ENCODE measurements around the gene CARD14.
"Not testable (repeated sequence)": the region's sequence is repeated elsewhere in the genome, so short reads cannot be mapped to it uniquely, and the experiment has no call there.

CARD14 gene

GRCh38 chr17:80147035-80147822 is 22.6 kb upstream of the CARD14 start, which contains the start of gene EIF4A3:
TSS of gene EIF4A3 (minus strand) at chr17:80147128. CDS start at chr17:80146961, 167 bp downstream.
- DNase-seq (ENCODE audit: low read depth in 1 of 2, low spot score in 1 of 2): peak; percentile 90 to 94

GRCh38 chr17:80151333-80151732 is 18.5 kb upstream of the CARD14 start:
- DNase-seq (ENCODE audit: low read depth in 1 of 2, low spot score in 1 of 2): no peak

- no peak for DNase-seq (ENCODE audit: low read depth in 1 of 2, low spot score in 1 of 2)
These were observed 17.6 kb upstream of the CARD14 start for GRCh38 chr17:80152081-80152702.

- no peak for DNase-seq (ENCODE audit: low read depth in 1 of 2, low spot score in 1 of 2)
These were observed 16.8 kb upstream of the CARD14 start for GRCh38 chr17:80153004-80153403.

DNA sequence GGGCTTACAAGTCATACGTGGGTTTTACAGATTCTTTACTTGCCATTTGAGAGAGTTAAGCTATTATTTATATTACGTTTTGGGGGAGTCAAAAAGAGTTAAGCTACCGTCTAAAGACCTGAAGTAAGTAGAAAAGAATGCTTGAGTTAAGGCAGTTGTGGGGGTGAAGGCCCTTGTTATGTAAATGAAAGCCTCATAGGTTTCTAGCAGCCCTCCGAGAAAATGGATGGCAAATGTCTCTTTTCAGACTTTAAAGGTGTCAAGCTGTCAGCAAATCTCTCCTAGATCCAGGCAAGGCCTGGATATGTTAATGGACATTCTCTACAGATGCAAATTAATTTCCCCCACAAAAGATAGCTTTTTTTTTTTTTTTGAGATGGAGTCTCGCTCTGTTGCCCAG is 15.7 kb upstream of the CARD14 start:
- DNase-seq (ENCODE audit: low read depth in 1 of 2, low spot score in 1 of 2): no peak

- not testable (repeated sequence) for DNase-seq (ENCODE audit: low read depth in 1 of 2, low spot score in 1 of 2)
These were observed 14.2 kb upstream of the CARD14 start for GRCh38 chr17:80155600-80155999.

DNA sequence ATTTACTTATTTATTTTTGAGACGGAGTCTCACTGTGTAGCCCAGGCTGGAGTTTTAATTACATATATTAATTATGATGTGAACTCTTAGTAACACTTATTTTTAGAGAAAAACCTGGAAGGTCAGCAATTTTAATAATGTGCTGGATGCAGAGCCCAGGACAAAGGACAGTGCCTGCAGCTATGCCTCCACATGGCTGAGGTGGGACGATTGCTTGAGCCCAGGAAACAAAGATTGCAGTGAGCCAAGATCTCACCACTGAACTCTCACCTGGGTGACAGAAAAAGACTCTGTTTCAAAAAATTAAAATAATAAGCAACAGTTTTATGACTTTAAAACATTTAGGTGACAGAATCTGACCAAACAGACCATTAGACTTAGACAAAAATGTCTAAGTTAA is 11.0 kb upstream of the CARD14 start:
- DNase-seq (ENCODE audit: low read depth in 1 of 2, low spot score in 1 of 2): no peak

GRCh38 chr17:80160536-80160935 is 9.3 kb upstream of the CARD14 start:
- DNase-seq (ENCODE audit: low read depth in 1 of 2, low spot score in 1 of 2): no peak

DNA sequence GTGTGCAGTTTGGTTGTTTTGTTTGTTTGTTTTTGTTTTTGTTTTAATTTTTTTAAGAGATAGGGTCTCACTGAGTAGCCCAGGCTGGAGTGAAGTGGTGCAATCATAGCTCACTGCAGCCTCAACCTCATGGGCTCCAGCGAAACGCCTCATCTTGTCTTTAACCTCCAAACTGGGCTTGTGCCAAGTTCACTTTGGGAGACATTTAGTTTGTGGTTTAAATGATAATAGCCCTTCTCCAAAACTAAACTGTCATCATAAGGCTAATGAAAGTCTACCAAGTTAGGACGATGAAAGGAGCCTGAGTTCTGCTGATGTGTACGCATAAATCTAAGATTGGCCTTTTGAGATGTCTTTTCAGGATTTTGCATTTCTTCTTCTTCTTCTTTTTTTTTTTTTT is 6.5 kb upstream of the CARD14 start:
- no peak for DNase-seq (ENCODE audit: low read depth in 1 of 2, low spot score in 1 of 2)

DNA sequence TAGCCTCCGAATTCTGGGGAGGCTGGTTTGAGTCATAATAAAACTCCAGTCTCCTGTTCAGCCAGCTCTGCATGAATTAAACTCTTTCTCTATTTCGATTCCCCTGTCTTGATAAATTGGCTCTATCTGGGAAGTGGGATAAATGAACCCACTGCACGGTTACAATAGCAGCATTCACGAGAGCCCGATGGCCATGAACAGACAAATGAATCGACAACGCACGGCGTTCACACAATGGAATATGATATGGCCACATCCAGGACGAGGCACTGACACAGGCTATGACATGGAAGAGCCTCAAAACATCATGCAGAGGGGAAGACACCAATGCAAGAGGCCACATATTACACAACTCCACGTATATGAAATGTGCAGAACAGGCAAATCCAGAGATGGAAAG is 5.6 kb upstream of the CARD14 start:
- DNase-seq (ENCODE audit: low read depth in 1 of 2, low spot score in 1 of 2): no peak

DNA sequence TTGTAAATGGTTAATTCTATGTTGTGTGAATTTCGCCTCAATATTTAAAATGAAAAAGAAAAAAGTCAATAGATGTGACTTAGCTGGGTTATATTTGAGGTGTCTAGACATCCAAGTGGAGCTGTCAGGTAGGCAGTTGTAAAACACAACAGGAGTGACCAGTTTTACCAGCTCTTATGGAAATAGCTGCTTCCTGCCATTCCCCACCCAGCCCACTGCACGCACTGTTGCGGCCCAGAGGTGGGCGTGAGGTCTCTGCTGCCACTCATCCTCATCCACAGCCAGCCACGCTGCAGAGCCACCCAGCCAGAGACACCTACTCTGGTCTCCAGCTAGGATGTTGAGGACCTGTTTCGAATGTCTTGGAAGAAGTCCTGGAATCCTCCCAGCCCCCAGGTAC is 3.4 kb upstream of the CARD14 start:
- no peak for DNase-seq (ENCODE audit: low read depth in 1 of 2, low spot score in 1 of 2)

DNA sequence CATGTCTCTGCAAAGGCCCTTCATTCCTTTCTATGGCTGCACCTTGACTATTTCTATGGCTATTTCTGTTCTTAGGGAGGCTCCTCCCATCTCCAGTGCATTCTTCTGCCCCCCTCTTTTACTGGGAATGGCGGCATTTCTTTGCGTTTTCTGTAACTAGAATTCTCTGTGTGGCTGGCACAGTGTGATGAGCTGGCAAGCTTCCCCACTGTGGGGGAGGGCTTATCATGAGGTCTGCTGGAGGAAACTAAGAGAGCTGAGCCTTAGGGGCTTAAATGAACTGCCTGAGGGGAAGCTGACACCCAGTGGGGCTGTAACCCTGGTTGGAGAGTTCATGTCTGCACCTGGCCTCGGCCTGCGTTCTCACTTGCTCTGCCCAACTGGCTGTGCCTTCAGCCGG is 1.5 kb upstream of the CARD14 start:
- no peak for DNase-seq (ENCODE audit: low read depth in 1 of 2, low spot score in 1 of 2)

GRCh38 chr17:80169107-80169506 is 723 bp upstream of the CARD14 start:
- DNase-seq (ENCODE audit: low read depth in 1 of 2, low spot score in 1 of 2): no peak

- no peak for DNase-seq (ENCODE audit: low read depth in 1 of 2, low spot score in 1 of 2)
These were observed 1.9 kb downstream of the CARD14 start for GRCh38 chr17:80171681-80172080.

- no peak for DNase-seq (ENCODE audit: low read depth in 1 of 2, low spot score in 1 of 2)
These were observed 3.3 kb downstream of the CARD14 start for GRCh38 chr17:80173126-80173525.

GRCh38 chr17:80173916-80174315 is 4.1 kb downstream of the CARD14 start:
- no peak for DNase-seq (ENCODE audit: low read depth in 1 of 2, low spot score in 1 of 2)

DNA sequence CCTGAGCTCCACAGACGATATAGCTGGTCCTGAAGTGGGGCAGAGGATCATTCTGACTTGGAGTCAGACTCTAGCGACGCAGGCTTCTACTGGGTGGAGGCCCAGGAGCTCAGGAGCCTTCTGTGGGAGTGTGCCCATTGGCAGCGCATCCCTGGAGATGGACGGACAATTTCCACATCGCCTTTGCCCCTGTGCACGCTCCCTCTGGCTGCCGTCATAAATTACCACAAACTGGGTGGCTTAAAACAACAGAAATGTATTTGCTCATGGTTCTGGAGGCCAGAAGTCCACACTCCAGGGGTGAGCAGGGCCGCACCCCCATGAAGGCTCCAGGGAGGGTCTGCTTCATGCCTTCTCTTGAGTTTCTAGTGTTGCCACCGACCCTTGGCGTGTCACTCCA is 6.9 kb downstream of the CARD14 start:
- no peak for DNase-seq (ENCODE audit: low read depth in 1 of 2, low spot score in 1 of 2)

DNA sequence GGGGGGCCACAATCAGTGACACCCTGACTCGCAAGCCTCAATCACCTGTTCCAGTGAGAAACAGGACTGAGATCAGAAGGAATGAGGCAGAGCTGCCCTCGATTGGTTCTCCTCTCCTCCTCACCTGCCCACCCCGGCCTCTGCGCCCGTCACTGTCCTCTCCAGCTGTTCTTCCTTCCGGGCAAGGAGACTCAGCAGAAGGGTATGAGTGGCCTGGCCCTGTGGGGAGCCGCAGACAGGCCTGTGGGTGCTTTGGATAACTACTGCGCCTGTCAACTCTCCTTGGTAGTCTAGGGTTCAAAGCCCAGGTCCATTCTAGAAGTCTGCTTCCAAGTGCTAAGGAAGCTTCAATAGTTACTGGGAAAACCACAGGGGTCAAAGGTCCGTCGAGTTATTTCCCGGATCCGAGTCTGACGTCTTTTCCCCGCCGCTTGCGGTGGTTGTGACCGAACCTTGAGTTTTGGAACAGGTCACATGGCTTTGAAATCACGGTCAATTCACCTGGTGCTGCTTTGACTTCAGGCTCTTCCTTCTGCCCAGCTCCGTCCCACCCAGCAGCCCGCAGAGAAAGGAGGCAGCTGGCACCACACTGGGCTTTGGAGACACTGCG is 8.3 kb downstream of the CARD14 start:
- no peak for DNase-seq (ENCODE audit: low read depth in 1 of 2, low spot score in 1 of 2)

DNA sequence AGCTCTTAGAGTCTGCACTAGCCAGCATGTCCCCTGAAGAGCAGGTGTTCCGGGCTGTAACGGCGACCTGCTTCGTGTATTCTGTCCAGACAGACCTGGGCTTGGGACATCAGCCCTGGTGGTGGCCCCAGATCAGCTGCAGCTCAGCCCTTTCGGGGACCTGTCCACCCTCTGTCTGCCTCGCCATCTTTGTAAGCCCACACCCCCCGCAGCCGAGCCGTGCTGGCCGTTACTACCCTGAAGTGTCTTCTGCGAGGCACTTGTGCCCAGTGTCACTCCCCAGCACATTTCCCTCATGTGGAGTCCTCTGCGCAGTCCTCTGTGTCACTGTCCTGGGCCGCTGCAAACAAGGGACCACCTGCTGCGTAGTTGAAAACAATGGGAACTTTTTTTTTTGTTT is 10.4 kb downstream of the CARD14 start:
- no peak for DNase-seq (ENCODE audit: low read depth in 1 of 2, low spot score in 1 of 2)

DNA sequence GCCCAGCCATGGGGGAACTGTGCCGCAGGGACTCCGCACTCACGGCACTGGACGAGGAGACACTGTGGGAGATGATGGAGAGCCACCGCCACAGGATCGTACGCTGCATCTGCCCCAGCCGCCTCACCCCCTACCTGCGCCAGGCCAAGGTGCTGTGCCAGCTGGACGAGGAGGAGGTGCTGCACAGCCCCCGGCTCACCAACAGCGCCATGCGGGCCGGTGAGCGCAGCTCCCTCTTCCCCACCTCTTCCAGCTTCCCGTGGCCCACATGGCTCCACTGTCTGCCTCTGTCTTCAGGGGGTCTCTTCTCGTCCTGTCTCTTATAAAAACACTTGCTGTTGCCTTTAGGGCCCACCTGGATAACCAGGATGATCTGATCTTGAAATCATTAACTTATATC is 11.6 kb downstream of the CARD14 start:
- no peak for DNase-seq (ENCODE audit: low read depth in 1 of 2, low spot score in 1 of 2)

DNA sequence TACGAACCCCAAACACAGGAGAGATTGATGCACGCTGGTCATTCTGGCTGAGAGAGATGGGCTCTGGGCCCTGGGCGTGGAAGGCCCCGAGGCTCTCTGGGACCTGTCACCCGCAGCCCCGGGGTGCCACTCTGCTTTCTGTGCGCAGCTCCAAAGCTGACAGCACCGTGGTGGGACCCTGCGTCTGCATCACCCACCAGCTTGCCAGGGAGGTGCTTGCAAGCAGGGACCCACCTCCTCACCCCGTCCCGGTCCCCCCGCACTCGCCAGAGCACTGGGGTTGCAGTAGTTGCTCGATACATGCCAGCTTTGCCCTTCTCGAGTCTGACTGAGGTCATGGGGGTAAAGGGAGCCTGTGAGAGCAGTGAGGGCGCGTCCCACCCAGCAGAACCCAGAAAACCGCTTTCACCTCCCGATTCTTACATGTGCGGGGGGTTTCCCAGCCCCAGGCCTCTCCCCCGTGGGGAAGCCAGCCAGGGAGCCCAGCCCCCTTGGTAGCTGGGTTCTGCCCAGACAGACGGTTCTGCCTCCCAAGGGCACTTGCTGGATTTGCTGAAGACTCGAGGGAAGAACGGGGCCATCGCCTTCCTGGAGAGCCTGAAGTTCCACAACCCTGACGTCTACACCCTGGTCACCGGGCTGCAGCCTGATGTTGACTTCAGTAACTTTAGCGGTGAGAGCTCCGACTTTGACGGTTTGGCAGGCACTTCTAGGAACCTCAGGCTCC is 12.5 kb downstream of the CARD14 start:
- DNase-seq (ENCODE audit: low read depth in 1 of 2, low spot score in 1 of 2): no peak

DNA sequence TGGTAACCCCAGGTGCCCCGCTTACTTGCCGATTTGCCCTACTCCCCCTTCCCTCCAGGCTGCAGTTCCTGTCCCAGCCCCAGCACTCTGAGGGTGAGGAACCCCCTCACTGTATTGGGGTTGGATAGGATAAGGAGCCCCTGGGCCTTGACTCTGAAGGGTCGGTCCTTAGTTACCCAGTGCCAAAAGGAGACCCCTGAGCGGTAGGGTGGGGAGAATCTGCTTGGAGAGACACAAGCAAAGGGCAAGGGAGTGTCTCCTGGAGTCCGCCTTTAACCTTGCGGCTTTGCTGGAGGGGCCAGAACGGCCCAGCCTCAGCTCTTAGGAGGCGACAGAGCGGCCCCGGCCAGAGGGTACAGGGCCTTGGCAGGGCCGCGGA is 13.0 kb downstream of the CARD14 start:
- no peak for DNase-seq (ENCODE audit: low read depth in 1 of 2, low spot score in 1 of 2)
